Endodermal cell (in vitro differentiated cells): ENCODE results near the gene SPRED2. TPM values are rescaled to one million over a fixed set of nuclear protein-coding genes. Genes with fewer than 3 reads are reported as not detected.

Source experiments
- DNase-seq: peaks from one replicate; pipeline ENCODE4 v3.0.0-alpha.2; 2017
- H3K27ac ChIP-seq: 2 replicates; pipeline ENCODE4 v1.5.1; 2013; ENCODE audit warnings: mild to moderate bottlenecking, low read depth, low read length, moderate library complexity
- H3K27me3 ChIP-seq: 2 replicates; pipeline ENCODE4 v1.6.1; 2013; ENCODE audit warnings: mild to moderate bottlenecking, low read length, moderate library complexity; ENCODE audit not compliant: insufficient read depth, control insufficient read depth, poor library complexity, severe bottlenecking
- H3K36me3 ChIP-seq: 2 replicates; pipeline ENCODE4 v1.7.0; 2013; ENCODE audit warnings: mild to moderate bottlenecking, low read length, moderate library complexity; ENCODE audit not compliant: control insufficient read depth, insufficient read depth
- H3K4me1 ChIP-seq: one replicate; pipeline ENCODE4 v1.7.0; 2013; ENCODE audit warnings: low read length; ENCODE audit not compliant: control insufficient read depth, insufficient read depth
- H3K4me3 ChIP-seq: 2 replicates; pipeline ENCODE4 v1.5.1; 2013; ENCODE audit warnings: mild to moderate bottlenecking, low read length, moderate library complexity
- H3K9ac ChIP-seq: 2 replicates; pipeline ENCODE4 v1.6.1; 2013; ENCODE audit warnings: mild to moderate bottlenecking, low read length, moderate library complexity; ENCODE audit not compliant: poor library complexity, severe bottlenecking; ENCODE audit errors: extremely low read depth
- H3K9me3 ChIP-seq: 2 replicates; pipeline ENCODE4 v1.6.1; 2013; ENCODE audit warnings: mild to moderate bottlenecking, low read length, moderate library complexity; ENCODE audit not compliant: control insufficient read depth
- H3K27ac Mint-ChIP-seq: 2 replicates; pipeline ENCODE4 v1.8.0; 2020; ENCODE audit warnings: mixed read lengths
- H3K27me3 Mint-ChIP-seq: 2 replicates; pipeline ENCODE4 v1.8.0; 2021; ENCODE audit warnings: mild to moderate bottlenecking, mixed read lengths; ENCODE audit not compliant: insufficient read depth
- H3K36me3 Mint-ChIP-seq: 2 replicates; pipeline ENCODE4 v1.8.0; 2020; ENCODE audit warnings: low read depth, mixed read lengths
- H3K4me1 Mint-ChIP-seq: 2 replicates; pipeline ENCODE4 v1.8.0; 2020; ENCODE audit warnings: mixed read lengths
- H3K4me3 Mint-ChIP-seq: 2 replicates; pipeline ENCODE4 v1.8.0; 2020; ENCODE audit warnings: mild to moderate bottlenecking, moderate library complexity, mixed read lengths
- H3K9me3 Mint-ChIP-seq: 2 replicates; pipeline ENCODE4 v1.8.0; 2020; ENCODE audit warnings: mild to moderate bottlenecking, mixed read lengths
- CTCF ChIP-seq: fragments of 200-600 bp; sonication (generic); conservative IDR thresholded peaks from 2 replicates; pipeline ENCODE4 v1.5.0; 2021; ENCODE audit warnings: antibody characterized with exemption, mild to moderate bottlenecking
- WGBS, 2 experiments: methylation state at CpG; one replicate each; pipeline versions ENCODE4 v1.1.5 to v1.1.7; 2013; ENCODE audit warnings: missing lambda C conversion rate in 2 of 2, mixed read lengths in 1 of 2; ENCODE audit not compliant: insufficient coverage in 1 of 2, insufficient read length in 1 of 2; 5-methylcytosine and 5-hydroxymethylcytosine counted together
- total RNA-seq, 2 donors: library from RNA; stranded (reverse); fragmentation: NEBNext Ultra II Directional in 1 of 2; extraction: Animal tissue kit (Norgen Biotek cat#: 25700) in 1 of 2; gene quantifications; 2 replicates in 1 of 2; 3 replicates in 1 of 2; pipeline ENCODE4 v1.2.1, GENCODE V29; 2021

SPRED2 gene
- total RNA-seq, 2 donors from 2014 or later, result 60.3 to 70.1 TPM

DNA sequence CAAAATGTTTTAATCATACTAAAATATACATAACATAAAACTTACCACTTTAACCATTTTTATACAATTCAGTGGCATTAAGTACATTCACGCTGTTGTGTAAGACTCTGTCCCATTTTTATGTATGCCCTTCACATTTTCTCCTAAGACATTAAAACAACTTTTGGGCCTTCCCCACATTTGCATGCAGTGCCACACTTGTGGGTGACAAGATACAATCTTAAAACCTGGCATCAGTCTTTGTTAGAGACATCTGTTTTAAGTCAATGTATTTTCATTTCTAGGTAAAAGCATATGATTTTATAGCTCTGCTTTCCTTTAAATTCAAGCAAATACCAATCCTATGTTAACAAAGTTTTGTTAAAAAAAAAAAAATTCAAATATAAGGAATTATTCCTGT lies 17.3 kb downstream of the SPRED2 start:
- Histone ChIP-seq H3K27ac (no peak overlapping the region), H3K36me3 (peaks cover 4% of the 10 kb centered on the region), H3K9me3 (no peaks in the 10 kb centered on the region), H3K27me3 (no peaks in the 10 kb centered on the region), H3K9ac (no peak overlapping the region), H3K4me1 (peaks cover 29% of the 10 kb centered on the region), H3K4me3 (no peak overlapping the region)
- DNase-seq, result no peak
- 98 to 100% methylated on average over 1 of the region's 1 CpG for WGBS, 2 experiments
- no peaks in the 10 kb centered on the region for H3K27me3 Mint-ChIP-seq
- H3K4me3 Mint-ChIP-seq, result no peak overlapping the region
- peaks cover 2% of the 10 kb centered on the region for H3K36me3 Mint-ChIP-seq
- no peak overlapping the region for H3K27ac Mint-ChIP-seq
- no peak for TF ChIP-seq CTCF
- H3K9me3 Mint-ChIP-seq, result no peaks in the 10 kb centered on the region
- H3K4me1 Mint-ChIP-seq, result peaks cover 77% of the 10 kb centered on the region

DNA sequence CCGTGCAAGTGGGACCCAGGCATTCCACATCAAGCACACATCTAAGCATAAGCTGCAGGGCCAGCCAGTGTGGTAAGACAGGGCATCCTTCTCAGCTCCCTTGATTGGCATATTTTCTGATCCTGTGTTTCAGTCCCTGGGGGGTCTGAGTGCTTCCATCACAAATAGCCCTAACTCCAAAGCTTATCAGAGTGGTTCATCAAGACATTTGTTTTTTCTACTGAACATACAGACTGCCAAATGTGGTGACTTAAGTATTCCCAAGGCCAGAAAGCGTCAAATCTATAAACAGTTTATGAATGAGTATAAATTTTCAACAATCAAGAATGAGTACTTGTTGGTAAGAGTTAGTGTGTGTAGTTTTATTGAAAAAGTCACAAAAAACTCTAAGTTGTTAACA lies 18.8 kb downstream of the SPRED2 start:
- no peak for TF ChIP-seq CTCF
- H3K36me3 ChIP-seq, result peaks cover 4% of the 10 kb centered on the region
- no peak overlapping the region for H3K4me3 ChIP-seq
- no peaks in the 10 kb centered on the region for H3K9me3 ChIP-seq
- Mint-ChIP-seq H3K36me3 (peaks cover 3% of the 10 kb centered on the region), H3K9me3 (no peaks in the 10 kb centered on the region), H3K4me1 (peaks cover 78% of the 10 kb centered on the region), H3K27ac (peak overlapping the region; percentile 93), H3K27me3 (no peaks in the 10 kb centered on the region), H3K4me3 (no peak overlapping the region)
- peaks cover 29% of the 10 kb centered on the region for H3K4me1 ChIP-seq
- no peaks in the 10 kb centered on the region for H3K27me3 ChIP-seq
- no peak for DNase-seq
- no peak overlapping the region for H3K9ac ChIP-seq
- no peak overlapping the region for H3K27ac ChIP-seq
- WGBS, 2 experiments, result 94 to 100% methylated on average over 1 to 2 of the region's 2 CpGs

DNA sequence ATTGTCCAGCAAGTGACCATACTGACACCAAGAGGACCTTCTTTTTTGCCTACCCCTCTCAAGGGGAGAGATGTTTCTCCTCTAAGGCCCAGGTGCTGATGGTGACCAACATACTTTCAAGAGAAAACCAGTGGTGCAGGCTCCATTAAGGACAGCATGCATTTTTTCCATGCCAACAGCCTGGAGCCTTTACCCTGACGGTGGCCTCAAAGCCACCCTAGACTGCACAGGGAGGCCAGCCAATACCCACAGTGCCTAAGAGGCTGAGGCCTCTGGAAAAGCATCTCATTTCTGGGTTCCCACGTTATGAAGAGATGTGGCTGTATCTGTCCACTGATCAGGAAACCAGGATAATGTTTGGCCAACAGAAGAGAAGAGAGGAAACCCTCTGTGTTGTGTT lies 19.3 kb downstream of the SPRED2 start:
- H3K9me3 ChIP-seq, result no peaks in the 10 kb centered on the region
- no peak for DNase-seq
- H3K4me3 ChIP-seq, result no peak overlapping the region
- no peaks in the 10 kb centered on the region for H3K27me3 ChIP-seq
- H3K36me3 ChIP-seq, result peaks cover 4% of the 10 kb centered on the region
- H3K4me1 Mint-ChIP-seq, result peaks cover 77% of the 10 kb centered on the region
- H3K9ac ChIP-seq, result no peak overlapping the region
- peaks cover 3% of the 10 kb centered on the region for H3K36me3 Mint-ChIP-seq
- peak overlapping the region; percentile 28 for H3K4me3 Mint-ChIP-seq
- H3K27me3 Mint-ChIP-seq, result no peaks in the 10 kb centered on the region
- H3K27ac ChIP-seq, result no peak overlapping the region
- H3K4me1 ChIP-seq, result peaks cover 33% of the 10 kb centered on the region
- 86 to 87% methylated on average over 2 of the region's 2 CpGs for WGBS, 2 experiments
- no peak for TF ChIP-seq CTCF
- H3K9me3 Mint-ChIP-seq, result no peaks in the 10 kb centered on the region
- peak overlapping the region; percentile 93 for H3K27ac Mint-ChIP-seq
